NCI-H510A (cell line): ENCODE data around the gene MRPL37.

Source experiments
- DNase-seq: peaks from one replicate; lab custom pipeline; 2025; lab: John Stamatoyannopoulos, UW

Gene MRPL37

GRCh38 chr1:54240741-54241335 is 40.9 kb downstream of the MRPL37 start:
- no peak for DNase-seq

- DNase-seq = no peak
Observed at GRCh38 chr1:54241364-54241763, 41.4 kb downstream of the MRPL37 start.

- DNase-seq = no peak
Observed at GRCh38 chr1:54243022-54243421, 43.1 kb downstream of the MRPL37 start.

- no peak for DNase-seq
Observed at GRCh38 chr1:54244655-54245054, 44.7 kb downstream of the MRPL37 start.

GRCh38 chr1:54245501-54245900 is 45.5 kb downstream of the MRPL37 start:
- DNase-seq = no peak

- DNase-seq = peak; percentile 77
Observed at GRCh38 chr1:54246116-54246721, 46.3 kb downstream of the MRPL37 start.

- no peak for DNase-seq
Observed at GRCh38 chr1:54247863-54248515, 48.0 kb downstream of the MRPL37 start.

- no peak for DNase-seq
Observed at GRCh38 chr1:54248966-54249365, 49.0 kb downstream of the MRPL37 start.

- no peak for DNase-seq
Observed at GRCh38 chr1:54249819-54250435, 50.0 kb downstream of the MRPL37 start.

- DNase-seq = no peak
Observed at GRCh38 chr1:54250670-54251069, 50.7 kb downstream of the MRPL37 start.

- no peak for DNase-seq
Observed at GRCh38 chr1:54252371-54252936, 52.5 kb downstream of the MRPL37 start.

GRCh38 chr1:54253480-54253879 is 53.5 kb downstream of the MRPL37 start:
- DNase-seq = no peak

GRCh38 chr1:54254055-54254454 is 54.1 kb downstream of the MRPL37 start:
- peak; percentile 37 for DNase-seq

GRCh38 chr1:54255026-54255702 is 55.2 kb downstream of the MRPL37 start:
- no peak for DNase-seq

- DNase-seq = no peak
Observed at GRCh38 chr1:54256522-54257345, 56.8 kb downstream of the MRPL37 start.

GRCh38 chr1:54257346-54257620 is 57.3 kb downstream of the MRPL37 start:
- DNase-seq = no peak

GRCh38 chr1:54257876-54258275 is 57.9 kb downstream of the MRPL37 start:
- no peak for DNase-seq

- DNase-seq = peak; percentile 61
Observed at GRCh38 chr1:54259546-54260140, 59.7 kb downstream of the MRPL37 start.

GRCh38 chr1:54260810-54261209 is 60.8 kb downstream of the MRPL37 start:
- no peak for DNase-seq

- DNase-seq = no peak
Observed at GRCh38 chr1:54262244-54262643, 62.3 kb downstream of the MRPL37 start.

- DNase-seq = no peak
Observed at GRCh38 chr1:54263601-54264226, 63.7 kb downstream of the MRPL37 start.
